NCI-H345 treated with DMSO at 0.1 percent for 48 hours (cell line): Measurements from ENCODE around the gene CLCN5.

Source experiments
- DNase-seq: peaks from one replicate; lab custom pipeline; 2025; ENCODE audit not compliant: unreplicated experiment; lab: John Stamatoyannopoulos, UW

The CLCN5 gene

DNA sequence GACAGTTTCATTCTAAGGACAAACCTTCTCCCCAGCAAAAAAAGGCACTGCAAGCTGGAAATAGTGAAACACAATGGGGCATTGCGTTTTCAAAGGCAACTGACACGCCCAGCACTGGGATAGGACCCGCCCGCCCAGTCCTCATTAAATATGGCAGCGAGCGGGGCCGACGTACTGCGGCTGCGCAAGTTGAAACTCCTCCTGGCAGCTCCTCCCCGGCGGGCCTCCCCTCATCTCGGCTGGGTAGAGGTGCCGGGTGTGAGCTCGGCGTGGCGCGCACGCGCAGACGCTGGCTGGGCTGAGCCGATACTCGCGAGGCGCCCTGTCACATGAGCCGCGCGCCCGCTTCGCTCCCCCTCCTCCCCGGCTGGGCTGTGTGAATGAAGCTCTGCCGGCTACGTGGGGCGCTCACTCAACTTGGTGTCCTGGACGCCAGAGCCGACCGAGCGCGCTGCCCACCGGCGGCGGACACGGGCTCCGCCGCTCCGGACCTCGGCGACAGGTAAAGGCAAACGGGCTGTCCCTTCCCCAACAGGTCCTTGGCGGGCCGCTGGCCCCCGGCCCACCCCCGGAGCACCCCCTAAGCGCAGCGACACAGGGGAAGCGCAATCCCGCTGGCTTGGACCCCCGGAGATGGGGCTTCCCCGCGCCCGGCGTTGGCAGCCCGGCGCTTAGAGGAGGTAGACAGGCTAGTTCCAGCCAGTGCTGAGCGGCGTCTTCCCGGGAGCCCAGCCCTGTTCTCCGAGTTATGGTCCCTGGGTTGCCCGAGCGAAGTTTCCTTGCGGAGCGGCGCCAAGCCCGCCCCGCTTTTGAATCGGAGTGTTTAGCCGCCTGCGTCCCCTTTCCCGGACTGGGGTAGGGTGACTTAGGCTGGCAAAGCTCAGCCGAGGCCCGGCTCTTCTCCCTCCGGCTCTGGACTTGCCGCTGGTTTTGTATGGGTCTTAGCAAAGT is at the start of gene CLCN5:
CLCN5 (plus strand) TSS at position 306 of the 951 bp plus-strand sequence. CDS start 2,703 bp downstream, outside the sequence.
- peak; percentile 78 for DNase-seq

- peak; percentile 39 for DNase-seq
Measured at GRCh38 chrX:49876750-49877149, 45.6 kb upstream of the CLCN5 start.

DNA sequence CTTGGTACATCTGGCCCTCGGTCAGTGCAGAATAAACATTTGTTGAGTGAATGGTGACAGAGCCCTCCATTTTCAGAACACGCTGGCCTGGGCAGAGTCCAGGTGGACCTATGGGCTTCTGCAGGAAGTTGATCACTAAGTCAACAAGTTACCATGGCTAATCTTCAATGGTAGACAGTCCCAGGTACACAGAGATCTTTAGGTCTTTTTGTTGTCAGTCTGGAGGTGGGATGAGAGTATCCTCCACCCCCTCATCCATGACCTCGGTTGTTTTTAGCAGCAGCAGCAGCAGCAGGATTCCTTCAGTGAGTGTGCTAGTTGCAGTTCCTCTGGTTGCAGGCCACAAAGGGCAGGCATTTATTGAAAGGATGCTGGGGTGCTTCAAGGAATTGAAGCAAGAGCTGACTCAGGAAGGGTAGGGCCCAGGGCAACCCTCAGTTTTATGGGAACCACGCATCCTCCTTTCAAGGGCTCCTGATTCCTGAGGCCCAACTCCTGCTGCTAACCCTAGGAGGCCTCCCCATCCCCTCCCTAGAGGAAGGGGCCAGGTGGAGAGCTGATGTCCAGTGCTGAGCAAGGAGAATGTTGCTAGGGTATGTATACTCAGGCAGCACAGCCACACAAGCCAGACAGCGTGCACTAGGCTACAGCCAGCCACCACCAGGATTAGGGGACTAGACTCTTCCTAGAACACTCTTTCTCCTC is 44.8 kb upstream of the CLCN5 start:
- DNase-seq, result no peak

GRCh38 chrX:49878128-49878833 is 44.1 kb upstream of the CLCN5 start:
- DNase-seq, result no peak

- DNase-seq, result peak; percentile 65
Measured at GRCh38 chrX:49878834-49879655, 43.4 kb upstream of the CLCN5 start, which contains the start of gene USP27X. Gene USP27X (plus strand): TSS chrX:49879484. CDS start chrX:49880308, 824 bp downstream.

DNA sequence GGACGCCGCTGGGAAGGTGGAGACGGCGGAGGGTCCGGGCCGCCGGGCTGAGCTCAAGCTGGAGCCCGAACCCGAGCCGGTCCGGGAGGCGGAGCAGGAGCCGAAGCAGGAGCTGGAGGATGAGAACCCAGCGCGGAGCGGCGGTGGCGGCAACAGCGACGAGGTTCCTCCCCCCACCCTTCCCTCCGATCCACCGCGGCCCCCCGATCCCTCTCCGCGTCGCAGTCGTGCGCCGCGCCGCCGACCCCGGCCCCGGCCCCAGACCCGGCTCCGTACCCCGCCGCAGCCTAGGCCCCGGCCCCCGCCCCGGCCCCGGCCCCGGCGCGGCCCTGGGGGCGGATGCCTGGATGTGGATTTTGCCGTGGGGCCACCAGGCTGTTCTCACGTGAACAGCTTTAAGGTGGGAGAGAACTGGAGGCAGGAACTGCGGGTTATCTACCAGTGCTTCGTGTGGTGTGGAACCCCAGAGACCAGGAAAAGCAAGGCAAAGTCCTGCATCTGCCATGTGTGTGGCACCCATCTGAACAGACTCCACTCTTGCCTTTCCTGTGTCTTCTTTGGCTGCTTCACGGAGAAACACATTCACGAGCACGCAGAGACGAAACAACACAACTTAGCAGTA is 42.6 kb upstream of the CLCN5 start:
- peak; percentile 5 for DNase-seq

DNA sequence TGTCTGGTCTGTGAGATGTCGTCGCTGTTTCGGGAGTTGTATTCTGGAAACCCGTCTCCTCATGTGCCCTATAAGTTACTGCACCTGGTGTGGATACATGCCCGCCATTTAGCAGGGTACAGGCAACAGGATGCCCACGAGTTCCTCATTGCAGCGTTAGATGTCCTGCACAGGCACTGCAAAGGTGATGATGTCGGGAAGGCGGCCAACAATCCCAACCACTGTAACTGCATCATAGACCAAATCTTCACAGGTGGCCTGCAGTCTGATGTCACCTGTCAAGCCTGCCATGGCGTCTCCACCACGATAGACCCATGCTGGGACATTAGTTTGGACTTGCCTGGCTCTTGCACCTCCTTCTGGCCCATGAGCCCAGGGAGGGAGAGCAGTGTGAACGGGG is 41.7 kb upstream of the CLCN5 start:
- no peak for DNase-seq

- DNase-seq, result no peak
Measured at GRCh38 chrX:49884290-49884862, 38.0 kb upstream of the CLCN5 start.

- no peak for DNase-seq
Measured at GRCh38 chrX:49892542-49892941, 29.9 kb upstream of the CLCN5 start.

DNA sequence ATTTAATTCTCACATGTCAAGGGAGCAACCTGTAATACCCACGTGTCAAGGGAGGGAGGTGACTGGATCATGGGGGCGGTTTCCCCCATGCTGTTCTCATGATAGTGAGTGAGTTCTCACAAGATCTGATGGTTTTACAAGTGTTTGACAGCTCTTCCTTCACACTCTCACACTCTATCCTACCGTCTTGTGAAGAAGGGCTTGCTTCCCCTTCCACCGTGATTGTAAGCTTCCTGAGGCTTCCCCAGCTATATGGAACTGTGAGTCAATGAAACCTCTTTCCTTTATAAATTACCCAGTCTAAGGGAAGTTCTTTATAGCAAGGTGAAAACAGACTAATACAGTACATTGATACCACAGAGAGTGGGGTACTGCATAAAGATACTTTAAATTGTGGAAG is 25.4 kb upstream of the CLCN5 start:
- DNase-seq, result no peak

- DNase-seq, result no peak
Measured at GRCh38 chrX:49901048-49901447, 21.3 kb upstream of the CLCN5 start.

- no peak for DNase-seq
Measured at GRCh38 chrX:49910344-49910743, 12.1 kb upstream of the CLCN5 start.

DNA sequence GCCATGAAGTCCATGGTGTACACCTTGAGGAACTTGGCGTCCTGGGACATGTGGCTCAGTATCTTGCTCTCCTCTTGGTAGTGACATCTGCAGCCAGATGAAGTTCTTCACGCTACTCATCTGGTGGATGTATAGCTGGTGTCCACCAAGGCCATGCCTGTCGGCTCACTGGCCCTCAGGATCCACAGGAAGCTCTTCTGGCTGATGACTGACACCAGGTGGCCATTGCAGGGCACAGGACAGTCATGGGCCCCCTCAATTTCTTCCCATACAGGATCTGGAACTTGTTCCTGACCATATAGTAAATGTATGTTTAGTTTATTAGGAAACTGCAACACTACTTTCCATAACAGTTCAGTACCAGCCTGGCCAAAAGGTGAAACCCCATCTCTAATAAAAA is 10.3 kb upstream of the CLCN5 start:
- DNase-seq, result no peak

DNA sequence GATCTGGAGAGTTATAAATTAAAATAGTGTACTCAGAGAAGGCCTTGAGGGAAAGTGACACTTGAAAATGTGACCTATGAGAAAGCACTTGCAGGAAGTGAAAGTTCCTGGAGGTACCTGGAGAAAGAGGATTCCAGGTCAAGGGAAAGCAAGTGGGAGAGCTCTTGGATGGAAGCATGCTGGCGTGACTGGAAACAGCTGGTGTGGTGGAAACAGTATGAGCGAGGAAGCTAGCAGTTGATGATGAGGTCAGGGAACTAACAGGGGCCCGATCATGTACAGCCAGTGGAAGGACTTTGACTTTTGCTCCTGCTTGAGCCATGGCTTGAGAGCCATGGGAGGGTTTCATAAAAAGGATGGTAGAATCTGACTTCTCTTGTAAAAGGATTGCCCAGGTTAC is 9.5 kb upstream of the CLCN5 start:
- no peak for DNase-seq

DNA sequence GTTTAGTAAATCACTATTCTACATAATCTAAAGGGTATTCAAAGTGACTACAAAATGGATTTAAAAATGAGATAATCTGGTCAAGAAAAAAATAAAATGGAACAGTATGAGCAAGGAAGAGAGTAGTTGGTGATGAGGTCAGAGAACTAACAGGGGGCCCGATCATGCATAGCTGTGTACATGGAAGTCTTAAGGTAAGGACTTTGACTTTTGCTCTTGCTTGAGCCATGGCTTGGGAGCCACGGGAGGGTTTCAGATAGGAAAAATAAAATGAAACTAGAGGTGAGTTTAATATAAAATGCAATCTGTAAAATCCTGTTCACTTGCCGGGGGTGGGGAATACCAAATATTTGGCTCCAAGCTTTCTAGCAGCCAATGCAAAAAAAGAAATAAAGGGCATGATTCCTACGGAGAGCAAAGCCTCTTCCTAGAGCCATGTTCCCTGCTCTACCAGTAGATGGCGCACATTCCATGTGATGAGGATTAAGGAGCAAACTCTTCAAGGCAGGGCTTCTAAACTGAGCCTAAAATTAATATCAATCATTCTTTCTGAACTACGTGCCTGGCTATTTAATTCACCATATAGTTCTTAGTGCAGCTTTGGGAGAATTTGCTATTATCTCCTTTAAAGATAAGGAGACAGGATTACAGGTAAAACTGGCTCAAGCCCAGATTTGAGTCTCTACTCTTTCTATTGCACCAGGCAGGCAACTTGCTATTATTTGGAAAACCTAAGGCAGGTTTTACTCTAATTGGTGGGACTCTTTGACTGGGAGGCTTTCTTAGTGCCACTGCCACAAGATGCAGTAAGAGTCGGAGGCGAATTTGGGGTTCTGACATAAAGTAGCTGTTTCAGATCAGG is 6.8 kb upstream of the CLCN5 start:
- DNase-seq, result peak; percentile 32

- no peak for DNase-seq
Measured at GRCh38 chrX:49919617-49920016, 2.8 kb upstream of the CLCN5 start.

DNA sequence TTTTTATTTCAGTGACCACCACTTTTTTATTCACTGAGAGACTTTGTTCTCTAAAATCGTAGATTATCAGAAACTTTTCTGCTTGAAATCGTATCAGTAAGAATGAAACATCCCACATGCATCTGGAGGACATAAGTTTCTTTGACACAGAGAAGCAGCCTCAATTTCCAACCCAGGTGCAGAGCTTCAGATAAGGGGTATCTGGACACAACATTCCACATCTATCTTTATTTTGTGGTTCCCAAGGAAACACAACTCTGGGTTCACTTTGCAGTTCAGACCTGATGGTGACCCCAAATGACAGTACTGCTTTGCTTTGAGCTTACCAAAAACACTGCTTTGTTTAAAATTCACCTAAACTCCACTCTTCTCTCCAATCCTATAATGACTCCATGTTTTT is 1.3 kb upstream of the CLCN5 start:
- DNase-seq, result no peak

DNA sequence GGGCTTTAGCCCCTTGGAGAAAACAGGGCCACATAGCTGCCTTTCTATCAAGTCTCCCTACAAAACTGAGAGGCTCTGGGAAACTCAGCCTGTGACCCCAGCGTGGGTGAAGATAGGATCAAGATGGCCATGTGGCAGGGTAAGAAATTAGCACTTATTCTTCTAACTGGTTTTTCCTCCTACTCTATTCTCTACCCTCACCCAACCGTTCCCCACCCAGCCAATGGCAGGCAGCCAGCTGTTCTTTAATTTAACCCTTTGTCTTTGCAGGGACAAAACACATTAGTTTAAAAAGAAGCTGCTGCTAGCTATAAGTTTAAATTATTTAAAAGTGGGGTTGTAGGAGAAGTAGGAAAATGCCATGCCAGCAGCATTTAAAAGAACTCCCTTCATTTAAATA is 2.8 kb downstream of the CLCN5 start:
- no peak for DNase-seq

DNA sequence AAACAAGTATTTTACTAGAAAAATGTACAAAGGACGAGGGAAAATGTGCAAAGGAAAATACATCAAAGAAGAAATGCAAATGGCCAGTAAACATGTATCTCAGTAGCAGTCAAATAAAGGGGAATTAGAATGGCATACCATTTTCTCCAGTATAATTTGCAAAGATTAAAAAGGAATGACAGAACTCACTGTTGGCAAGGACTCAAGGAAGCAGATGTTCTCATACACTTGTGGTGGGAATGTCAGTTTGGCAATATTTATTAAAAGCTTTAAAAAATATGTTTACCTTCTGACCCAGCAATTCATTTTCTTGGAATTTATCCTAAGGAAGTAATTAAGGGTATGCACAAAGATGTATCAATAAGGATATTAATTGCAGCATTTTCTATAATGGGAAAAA is 7.6 kb downstream of the CLCN5 start:
- DNase-seq, result no peak
